HCT116 (cell line): Measurements from ENCODE around the gene ZCCHC24.

Experiments used
- CTCF ChIP-seq, 3 experiments: fragments of 200-600 bp in 1 of 3; sonication (generic) in 1 of 3; IDR thresholded peaks in 2 of 3; conservative IDR thresholded peaks in 1 of 3; 2 replicates each; pipeline ENCODE4 v1.5.1; 2012 to 2017; ENCODE audit warnings: low read depth in 2 of 3, low read length in 2 of 3, antibody characterized with exemption in 1 of 3, borderline replicate concordance in 1 of 3, control low read depth in 1 of 3, mild to moderate bottlenecking in 1 of 3, mixed read lengths in 1 of 3, mixed run types in 1 of 3, moderate library complexity in 1 of 3; ENCODE audit not compliant: insufficient read depth in 1 of 3
- MAX ChIP-seq: IDR thresholded peaks from 2 replicates; pipeline ENCODE4 v1.6.1; 2012
- ZNF274 ChIP-seq: fragments of 200-500 bp; sonication (Bioruptor generic); IDR thresholded peaks from 2 replicates; pipeline ENCODE4 v1.6.1; 2014; ENCODE audit warnings: mild to moderate bottlenecking, low read depth, low read length, inconsistent platforms

- TF ChIP-seq CTCF (IDR thresholded peaks at IDR 0.05 in 2 of 3, conservative IDR thresholded peaks at IDR 0.05 in 1 of 3; ENCODE audit: borderline replicate concordance in 1 of 3, insufficient read depth in 1 of 3, low read depth in 2 of 3, low read length in 2 of 3) (no peak), ZNF274 (no peak), MAX (no peak)
Measured at GRCh38 chr10:79387974-79388850, 57.2 kb downstream of the ZCCHC24 start.
